Stimulated activated CD4-positive, alpha-beta T cell treated with anti-CD3 and anti-CD28 coated beads, Interleukin-15, amount 100 ng/mL, for 24 hours (primary cell): Measurements from ENCODE around the gene SORCS3.

Experiments
- DNase-seq: peaks from one replicate; pipeline ENCODE4 v3.0.0-alpha.2; 2020

The SORCS3 gene

DNA sequence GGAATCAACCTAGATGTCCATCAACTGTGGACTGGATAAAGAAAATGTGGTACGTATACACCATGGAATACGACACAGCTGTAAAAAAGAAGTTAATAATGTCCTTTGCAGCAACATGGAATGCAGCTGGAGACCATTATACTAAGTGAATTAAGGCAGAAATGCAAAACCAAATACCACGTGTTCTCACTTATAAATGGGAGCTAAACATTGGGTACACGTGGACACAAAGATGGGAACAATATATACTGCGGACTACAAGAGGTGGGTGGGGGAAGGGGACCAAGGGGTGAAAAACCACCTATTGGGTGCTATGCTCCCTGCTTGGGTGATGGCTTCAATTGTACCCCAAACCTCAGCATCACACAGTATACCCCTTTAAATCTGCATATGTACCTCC, 385.5 kb downstream of the SORCS3 start:
- DNase-seq, result no peak

DNA sequence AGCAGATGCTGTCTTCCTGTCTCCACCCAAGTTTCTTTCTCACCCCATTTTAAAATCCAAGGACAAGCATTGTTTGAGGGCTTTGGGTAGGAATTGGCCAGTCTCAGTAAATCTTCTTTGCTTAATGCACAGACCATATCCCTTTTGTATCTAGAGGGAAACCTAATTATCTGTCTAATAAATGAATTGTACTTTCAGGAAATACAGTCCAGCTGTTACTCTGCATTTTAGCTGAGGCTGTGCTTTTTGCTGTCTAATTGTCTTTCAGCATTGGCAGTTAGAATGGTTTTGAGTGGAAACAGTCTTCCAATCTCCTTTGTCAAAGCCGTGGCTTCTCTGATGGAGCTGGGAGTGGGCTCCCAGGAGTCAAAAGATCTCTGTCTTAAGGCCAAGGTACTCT, 388.2 kb downstream of the SORCS3 start:
- no peak for DNase-seq

DNA sequence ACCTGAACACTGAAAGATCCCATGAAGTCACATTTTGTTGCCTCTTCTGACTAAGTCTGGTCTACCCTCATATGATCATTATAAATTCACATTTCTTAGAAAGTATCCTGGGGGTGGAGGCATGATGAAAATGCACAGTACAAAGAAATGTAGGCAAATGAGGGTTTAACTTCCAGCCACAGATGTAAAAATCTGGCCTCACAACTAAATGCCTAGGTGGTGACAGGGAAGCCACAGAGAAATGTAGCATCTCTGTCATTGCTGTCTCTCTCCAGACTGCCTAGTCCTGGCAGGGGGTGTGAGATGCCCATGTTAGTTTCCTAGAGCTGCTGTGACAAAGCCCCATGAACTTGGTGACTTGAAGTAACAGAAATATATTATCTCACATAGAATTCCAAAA, 395.9 kb downstream of the SORCS3 start:
- no peak for DNase-seq

DNA sequence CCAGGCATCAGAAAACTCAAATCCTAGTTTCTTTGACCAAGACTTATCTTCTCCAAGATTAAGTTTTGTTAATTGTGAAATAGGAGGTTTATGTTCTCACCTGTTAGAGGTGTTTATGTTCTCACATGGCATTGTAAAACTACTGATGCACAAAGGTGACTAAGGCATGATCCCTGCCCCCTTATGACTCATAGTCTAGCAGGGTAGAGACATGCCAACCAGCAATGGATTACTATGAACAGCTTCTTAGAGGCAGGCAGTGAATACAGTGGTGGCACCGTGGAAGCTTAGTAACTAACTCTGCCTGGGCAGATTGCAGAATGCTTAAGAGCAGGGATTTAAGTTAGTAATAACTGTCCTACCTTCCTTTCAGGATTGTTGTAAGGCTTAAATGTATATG, 400.9 kb downstream of the SORCS3 start:
- DNase-seq, result no peak

DNA sequence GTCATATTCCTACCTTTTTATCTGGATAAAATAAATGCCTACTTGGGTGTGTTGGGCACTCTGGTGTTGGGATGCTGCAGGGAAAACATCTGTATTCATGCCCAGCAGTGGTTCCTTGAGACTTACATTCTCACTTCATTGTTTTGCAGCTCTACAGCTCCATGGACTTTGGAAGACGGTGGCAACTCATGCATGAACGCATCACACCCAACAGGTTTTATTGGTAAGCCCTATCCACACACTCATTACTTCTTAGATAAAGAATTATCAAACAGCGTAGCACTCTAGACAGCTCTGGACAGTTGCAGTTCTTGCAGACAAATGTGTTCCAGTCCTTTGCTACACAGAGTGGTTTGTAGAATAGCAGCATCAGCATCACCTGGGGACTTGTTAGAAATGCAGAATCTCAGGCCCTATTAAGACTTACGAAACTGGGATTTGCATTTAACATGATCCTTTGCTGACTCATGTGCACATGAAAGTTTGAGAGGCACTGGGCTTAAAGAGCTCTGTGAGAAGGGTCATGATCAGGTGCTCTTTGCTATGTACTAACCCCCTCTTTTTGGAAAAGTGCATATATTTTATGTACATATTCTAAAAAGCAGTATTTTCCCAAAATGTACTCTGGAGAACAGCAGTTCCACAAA, 401.9 kb downstream of the SORCS3 start:
- no peak for DNase-seq

DNA sequence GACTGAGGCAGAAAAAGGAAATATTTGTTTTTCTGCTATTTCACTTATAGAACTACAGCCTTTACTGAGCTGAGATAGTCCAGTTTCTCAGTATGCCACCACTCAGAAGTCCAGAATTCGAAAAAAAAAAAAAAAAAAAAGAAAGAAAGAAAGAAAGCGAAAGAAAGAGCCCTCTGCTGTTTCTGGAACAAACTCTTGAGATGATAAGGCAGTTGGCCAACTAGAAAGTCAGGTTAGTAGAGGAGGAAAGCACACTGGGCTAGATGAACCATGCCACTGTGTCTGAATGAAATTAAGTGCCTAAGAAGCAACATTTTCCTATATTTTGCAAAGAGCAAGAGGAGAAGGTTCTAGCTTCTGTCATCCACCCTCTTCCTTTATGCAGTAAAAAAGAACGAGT, 403.8 kb downstream of the SORCS3 start:
- DNase-seq, result no peak

DNA sequence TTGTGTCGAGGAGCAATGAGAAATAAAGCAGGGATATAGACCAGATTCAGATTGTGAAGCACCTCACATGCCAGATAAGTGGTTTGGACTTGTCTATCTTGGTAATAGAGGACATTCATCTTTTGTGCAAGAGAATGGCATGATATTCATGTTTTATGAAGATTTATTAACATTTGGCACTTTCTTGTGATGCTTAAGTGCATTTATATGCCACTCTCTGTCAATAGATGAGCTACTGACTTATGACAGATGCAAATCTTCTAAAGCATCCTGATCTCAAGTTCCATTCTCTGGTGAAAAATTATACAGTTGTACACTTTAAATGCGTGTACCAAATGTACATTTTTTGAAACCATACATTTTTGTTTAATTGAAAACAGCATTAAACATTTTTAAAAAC, 415.3 kb downstream of the SORCS3 start:
- no peak for DNase-seq

DNA sequence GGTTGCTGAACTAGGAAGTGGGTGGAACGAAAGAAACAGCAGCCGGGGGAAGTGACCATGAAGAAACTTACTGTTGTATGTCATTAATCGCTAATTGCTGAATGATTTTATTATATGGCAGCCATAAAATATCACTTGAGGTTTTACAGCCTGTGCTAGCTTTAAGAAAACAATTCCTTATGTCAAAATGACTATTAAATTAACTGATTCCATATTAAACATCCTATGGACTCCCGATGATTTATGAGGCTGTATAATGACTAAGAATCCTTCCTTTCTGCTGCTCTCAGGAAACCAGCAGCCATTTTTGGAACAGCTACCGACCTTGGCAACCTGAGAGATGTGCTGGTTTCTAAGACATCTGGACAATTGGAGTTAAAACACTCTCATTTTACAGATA, 421.9 kb downstream of the SORCS3 start:
- no peak for DNase-seq

DNA sequence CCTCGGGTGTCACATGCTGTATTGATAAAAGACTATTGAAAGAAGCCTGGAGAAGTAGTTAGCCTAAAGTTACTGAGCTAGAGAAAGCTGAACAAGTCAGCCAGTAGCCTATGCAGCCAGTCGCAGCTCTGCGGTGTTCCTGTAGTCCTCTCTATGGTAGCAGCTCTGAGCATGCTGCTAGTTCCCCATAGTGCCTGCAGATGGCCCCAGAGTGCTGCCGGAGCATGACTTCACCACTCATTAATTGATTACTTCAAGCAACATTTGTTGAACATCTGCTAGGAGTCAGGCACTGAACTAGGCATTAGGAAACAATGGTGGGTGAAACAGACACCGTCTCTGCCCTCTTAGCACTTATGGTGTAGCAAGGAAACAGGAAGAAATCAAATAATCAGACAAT, 422.7 kb downstream of the SORCS3 start:
- peak; percentile 24 for DNase-seq

DNA sequence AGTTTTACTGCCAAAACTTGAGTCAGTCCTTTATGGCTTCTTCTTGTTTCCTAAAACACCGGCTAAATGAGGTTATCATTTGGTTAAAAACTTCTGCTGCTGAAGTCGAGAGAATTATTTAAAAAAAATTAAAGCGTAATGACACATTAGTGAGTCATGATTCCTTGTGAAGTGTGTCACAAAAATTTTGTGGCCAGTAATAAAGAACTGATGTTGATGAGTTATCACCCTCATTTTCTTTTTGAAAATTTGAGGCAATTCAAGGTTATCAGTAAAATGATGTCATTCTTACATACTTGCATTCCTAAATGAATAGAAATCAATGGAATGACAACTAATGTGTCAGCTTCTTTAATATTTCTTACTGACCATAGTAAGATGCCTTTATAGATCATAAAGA, 427.4 kb downstream of the SORCS3 start:
- DNase-seq, result no peak

DNA sequence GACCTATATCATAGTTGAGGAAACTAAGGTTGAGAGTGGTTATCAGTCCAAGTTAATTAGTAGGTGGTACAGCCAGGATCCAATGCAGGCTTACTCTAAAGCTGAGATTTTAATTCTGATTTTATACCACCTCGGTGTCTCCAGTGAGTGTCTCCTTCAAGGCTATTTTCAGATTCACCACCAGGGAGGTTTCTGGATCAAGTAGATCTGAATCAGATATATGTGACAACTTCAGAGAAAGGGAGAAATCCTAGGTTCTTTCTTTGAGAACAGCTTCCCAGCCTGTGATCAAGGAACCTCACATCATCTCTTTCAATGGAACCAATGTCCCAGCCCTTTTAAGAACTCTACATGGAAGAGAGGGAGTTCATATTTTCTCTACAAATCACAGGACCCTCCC, 429.2 kb downstream of the SORCS3 start:
- DNase-seq, result no peak

DNA sequence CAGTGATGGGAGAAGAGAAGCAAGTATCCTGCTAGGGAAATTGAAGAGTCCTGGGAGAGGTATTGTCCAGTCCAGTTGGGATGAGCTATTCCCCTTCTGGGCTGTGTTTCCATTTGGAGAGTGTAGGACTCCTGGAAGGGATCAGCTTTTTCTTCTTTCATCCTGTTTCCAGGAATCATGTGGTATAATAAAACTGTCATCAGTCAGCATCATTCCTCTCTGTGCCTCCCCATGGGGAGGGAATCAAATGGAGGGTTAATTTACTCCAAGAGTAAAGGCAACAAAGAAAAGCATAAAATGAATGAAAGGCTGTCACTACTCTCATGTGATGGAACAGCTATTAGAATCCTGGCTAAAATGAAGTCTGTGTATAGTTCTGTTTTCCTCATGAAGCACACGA, 429.9 kb downstream of the SORCS3 start:
- DNase-seq, result no peak

DNA sequence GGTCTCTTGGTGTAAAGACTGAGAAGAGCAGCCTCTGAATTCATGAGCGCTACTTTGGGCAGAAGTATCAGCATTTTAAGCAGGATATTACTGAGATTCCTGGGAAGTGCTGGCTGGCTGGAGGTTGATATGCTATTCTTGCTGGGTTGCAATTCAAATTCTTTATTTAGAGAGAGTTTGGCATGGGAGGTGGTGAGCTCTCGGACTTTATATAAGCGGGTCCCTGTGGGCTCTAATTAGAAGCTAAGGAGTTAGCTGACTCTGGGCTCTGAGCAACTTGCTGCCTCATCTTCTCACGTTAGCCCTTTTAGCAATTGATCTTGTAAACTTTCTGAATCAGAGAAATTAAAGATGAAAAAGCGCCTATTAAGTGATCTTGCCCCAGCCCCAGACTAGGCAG, 430.9 kb downstream of the SORCS3 start:
- no peak for DNase-seq

DNA sequence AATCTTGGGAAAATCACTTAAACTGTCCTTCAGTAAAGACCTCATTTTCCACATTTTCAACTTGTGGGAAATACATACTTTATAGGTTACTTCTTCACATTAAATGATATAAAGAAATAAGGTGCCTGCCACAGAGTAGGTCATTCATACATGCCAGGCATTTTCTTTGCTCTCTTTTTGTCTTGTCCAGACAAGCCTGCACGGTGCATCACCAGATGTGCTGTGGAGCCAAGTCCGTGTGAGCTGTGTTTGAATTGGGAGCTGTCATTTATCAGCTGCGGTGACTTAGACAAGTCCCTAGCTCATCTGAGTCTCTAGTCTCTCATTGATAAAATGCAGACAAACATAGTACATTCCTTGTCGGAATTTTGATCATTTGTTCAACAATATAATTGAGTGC, 432.9 kb downstream of the SORCS3 start:
- no peak for DNase-seq

DNA sequence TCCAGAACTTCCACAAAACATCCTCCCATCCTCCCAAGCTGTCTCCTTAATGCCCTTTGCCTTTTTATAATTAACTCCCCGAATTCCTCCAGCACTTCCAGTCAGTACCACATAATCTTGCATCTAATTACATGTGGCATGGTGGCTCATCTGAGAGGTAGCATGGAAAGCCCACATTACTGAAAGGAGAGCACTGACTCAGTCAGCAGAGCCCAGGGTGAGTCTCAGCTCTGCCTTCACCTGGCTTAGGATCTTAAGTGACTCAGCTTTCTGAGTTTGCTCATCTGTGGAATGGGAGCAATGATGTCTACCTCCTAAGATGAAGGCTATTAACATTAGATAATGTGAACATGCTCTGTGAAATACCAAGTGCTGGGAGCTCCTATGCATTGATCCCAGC, 433.9 kb downstream of the SORCS3 start:
- DNase-seq, result no peak

DNA sequence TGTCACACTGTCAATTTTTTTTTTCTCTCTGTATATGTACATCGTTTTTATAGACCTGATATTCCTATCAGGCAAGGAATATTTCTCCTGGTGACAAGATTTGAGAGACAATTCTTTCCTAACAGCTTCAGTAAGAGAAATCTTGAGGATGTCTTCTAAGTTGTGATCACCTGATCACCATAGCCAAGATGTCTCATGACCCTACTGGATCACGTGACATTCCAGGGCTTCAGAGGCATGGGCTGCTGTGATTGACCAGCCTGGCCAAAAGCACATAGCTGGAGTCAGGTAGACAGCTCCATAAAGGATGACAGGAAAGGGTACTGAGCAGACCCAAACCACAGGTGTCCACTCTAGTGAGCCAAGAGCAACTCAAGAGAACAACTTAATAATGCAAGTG, 444.9 kb downstream of the SORCS3 start:
- DNase-seq, result no peak

DNA sequence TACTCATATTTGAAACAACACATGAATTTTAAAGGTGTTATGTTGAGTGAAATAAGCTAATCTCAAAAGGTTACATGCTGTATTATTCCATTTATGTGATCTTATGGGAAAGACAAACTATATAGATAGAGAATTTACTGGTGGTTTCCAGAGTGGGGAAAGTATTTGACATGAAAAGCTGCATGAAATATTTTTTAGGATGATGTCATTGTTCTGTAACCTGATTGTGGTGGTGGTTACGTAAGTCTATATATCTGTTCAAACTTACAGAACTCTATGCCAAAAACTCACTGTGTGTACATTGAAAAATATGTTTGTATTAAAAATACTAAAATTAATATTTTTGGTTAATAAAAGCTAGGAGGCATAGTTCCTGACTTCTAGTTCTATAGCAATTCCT, 453.0 kb downstream of the SORCS3 start:
- DNase-seq, result no peak

DNA sequence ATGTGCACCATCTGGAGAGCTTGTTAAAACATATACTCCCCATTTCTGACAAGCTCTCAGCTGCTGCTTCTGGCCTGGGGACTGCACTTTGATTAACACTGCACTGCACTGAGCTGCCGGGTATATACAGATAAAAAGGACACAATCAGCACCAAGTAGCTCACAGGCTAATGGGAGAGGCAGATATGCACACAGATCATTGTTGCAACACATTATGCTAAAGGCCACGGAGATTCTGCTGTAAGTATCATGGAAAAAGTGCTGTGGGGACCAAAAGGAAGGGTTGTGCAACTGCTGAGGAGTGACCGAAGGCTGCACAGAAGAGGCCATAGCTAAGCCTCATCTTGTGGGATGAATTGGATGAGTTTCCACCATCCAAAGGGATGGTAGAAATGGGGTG, 455.2 kb downstream of the SORCS3 start:
- DNase-seq, result no peak

DNA sequence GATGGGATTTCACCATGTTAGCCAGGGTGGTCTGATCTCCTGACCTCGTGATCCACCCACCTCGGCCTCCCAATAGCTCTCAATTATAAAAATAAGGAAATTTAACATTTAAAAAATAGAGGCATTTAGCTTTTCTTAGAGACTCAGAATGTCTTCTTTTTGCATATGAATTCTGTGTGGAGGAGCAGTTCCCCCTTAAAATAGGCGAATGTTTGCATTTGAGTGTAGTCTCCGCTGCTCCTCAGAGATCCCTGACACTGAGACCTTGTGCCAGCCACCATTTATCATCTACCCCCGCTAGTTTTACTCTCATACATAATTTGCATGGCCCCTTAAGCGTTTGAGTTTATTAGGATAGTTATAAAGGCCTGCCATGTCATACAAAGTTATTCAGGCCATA, 461.9 kb downstream of the SORCS3 start:
- DNase-seq, result no peak

DNA sequence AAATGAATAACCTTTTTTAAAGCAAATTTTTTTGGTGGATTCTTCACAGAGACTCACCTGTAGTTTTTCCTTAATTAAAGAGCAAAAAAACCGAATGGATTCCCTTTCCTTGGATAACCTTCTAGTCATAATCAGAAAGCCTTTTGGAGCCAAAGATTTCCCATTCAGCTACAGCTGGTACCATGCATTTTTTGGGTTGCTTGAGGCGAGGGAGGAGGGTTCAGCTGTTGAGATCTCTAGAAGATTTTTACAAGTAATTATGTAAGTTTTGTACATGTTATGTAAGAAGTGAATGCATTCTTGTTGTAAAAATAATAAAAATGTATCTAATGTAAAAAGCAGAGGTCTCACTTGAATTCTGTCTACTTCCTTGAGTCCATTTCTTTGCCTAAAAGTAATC, 463.2 kb downstream of the SORCS3 start:
- DNase-seq, result no peak

DNA sequence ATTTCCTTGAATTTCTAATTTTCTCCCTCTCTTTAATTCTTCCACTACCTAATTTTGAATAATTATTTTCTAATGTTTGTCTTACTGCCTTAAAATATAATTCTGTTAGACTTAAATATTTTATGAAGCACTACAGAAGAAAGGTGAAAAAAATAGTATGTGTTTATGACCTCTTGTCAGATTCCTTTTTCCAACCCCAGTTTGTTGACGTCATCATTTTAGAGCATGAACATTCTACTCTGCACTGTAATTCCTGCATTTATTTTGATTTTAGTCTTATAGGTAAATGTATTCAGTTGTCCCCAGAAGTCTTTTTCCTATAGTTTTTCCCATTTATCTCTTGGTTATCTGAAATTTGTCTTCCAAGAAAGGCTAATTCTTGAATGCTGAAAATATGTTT, 468.1 kb downstream of the SORCS3 start:
- no peak for DNase-seq

DNA sequence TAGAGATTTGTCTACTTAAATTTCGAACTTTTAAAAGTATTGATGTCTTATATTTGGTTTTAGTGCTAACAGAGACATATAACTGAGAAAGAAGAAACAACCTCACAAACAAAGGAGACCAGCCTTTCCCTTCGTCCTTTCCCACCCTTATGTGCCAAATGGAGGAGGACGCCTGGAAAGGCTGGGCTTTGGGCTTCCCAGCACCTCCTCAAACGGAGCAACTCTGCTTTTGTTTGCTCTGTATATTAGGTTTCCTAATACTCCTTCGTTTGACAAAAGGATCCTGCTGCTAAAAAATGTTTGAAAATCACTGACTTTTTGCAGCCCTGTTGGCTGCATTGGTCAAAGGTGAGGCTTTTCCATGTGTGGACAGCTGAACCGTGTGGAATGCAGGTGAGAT, 471.8 kb downstream of the SORCS3 start:
- DNase-seq, result no peak

DNA sequence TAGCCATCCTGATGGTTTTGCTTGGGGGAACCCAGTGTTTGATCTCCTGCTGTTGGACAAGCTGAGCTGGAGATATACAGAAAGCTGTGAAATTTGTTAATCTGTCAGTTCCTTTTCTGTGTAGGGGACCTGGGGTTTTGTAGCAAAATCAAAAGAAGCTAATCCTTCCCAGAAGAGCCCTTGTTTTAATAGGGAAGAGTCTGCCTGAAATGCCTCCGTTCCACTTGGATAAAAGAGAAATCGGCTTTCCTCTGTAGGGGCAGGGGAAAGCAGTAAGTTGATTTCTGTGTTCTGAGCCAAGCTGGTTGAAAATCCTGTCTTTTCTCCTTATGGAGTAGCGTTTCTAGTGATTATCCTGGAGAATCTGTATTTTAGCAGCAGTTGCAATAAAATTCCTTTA, 472.6 kb downstream of the SORCS3 start:
- no peak for DNase-seq

DNA sequence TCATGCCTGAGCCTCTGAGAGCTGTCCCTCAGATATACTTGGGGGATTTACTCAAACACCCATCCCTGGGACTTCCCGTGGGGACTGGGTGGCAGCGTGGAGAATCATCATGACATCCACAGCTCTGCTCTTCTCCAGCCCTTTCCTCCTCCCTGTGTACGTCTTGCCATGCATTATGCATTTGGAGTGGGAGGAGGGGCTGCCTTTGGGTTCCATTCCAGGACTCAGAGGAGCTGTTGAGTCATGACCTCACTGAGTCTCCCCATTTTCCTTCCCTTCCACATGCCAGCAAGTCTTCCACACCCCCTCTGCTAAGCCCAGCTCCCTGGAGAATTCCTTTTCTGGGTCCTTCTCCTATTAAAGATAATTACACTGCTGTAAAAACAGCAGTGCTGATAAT, 480.7 kb downstream of the SORCS3 start:
- DNase-seq, result no peak

DNA sequence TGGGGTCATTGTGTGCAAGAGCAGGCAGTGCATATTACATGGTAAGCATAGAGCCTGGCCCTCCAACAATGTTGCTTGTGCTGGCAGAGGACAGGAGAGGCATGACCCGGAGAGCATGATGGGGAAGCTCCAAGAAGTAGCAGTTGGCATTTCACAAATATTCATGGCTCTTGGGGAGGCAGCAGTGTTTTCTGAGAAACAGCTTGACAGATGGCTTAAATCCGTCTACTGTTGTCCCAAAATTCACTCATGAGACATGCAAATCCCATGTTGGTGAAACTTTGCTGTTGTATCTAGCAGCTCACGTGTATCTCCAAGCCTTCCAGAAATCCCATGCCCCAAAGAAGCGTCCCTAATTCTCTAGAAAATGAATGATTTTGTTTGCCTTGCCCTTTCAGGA, 487.0 kb downstream of the SORCS3 start:
- DNase-seq, result no peak

DNA sequence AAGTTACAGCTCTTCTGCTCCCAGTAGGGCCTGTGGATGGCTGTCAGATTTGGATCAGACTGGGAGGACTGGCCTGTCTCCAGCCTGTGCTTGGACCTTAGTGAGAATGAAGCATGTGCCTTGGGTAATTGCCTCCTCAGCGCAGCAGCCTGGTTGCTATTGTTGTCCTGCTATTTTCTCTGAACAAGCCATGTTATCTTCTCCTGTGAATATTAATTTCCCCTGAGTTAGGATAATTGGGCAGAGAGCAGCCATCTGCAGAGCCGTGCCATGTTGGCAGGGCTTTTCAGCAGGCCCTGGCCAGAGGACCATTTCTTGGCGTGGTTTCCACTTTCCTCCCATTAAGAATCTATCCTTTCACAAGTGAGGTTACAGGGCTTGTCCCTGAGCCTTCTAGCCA, 497.3 kb downstream of the SORCS3 start:
- DNase-seq, result no peak
